ENCODE data around the gene VGLL3. TPM values are rescaled to one million over a fixed set of nuclear protein-coding genes. Genes with fewer than 3 reads are reported as not detected.
"Not testable (repeated sequence)": the region's sequence is repeated elsewhere in the genome, so short reads cannot be mapped to it uniquely, and the experiment has no call there.

The VGLL3 gene, protein sequence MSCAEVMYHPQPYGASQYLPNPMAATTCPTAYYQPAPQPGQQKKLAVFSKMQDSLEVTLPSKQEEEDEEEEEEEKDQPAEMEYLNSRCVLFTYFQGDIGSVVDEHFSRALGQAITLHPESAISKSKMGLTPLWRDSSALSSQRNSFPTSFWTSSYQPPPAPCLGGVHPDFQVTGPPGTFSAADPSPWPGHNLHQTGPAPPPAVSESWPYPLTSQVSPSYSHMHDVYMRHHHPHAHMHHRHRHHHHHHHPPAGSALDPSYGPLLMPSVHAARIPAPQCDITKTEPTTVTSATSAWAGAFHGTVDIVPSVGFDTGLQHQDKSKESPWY
- 38.8 and 47.4 TPM in 2 replicates for total RNA-seq (ENCODE audit: low replicate concordance)

DNA sequence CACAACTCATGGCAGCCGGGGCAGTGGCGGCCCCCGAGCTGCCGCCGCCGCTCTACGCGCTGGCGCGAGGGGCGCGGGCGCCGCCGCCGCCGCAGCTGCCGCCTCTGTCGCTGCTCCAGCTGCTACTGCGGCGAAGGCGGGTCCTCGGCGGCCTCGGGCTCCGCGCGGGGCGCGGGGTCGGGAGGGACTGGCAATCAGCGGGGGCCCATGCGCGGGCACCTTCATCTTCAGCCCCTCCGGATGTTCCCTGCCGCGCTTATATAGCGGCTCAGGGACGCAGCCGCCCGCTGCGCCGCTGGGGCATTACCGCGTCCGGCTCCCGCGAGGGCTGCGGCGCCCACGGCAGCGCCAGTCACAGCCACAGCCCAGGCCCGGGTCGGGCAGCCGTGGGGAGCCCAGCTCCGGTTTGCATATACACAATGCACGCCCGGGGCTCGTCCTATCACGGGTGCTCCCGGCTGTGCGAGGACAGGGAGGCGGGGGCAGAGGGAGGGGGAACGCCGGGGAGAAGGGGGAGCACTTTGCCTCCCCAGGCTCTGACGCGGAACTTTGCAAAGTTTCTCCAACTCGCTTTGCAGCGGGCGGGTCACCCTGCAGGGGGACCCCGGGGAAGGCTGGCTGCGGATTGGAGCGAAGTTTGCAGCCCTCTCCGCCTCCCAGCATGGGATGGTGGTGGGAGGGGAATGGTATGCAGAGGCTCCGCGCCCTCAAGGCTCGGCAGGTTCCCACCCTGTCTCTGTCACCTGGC, at the start of gene VGLL3:
TSS of gene VGLL3 (minus strand) at position 416 of the 748 bp plus-strand sequence. CDS start at position 10, 406 bp downstream.
- DNase-seq (ENCODE audit: low read depth): peak; percentile 81
- TF ChIP-seq, protein P1, sequence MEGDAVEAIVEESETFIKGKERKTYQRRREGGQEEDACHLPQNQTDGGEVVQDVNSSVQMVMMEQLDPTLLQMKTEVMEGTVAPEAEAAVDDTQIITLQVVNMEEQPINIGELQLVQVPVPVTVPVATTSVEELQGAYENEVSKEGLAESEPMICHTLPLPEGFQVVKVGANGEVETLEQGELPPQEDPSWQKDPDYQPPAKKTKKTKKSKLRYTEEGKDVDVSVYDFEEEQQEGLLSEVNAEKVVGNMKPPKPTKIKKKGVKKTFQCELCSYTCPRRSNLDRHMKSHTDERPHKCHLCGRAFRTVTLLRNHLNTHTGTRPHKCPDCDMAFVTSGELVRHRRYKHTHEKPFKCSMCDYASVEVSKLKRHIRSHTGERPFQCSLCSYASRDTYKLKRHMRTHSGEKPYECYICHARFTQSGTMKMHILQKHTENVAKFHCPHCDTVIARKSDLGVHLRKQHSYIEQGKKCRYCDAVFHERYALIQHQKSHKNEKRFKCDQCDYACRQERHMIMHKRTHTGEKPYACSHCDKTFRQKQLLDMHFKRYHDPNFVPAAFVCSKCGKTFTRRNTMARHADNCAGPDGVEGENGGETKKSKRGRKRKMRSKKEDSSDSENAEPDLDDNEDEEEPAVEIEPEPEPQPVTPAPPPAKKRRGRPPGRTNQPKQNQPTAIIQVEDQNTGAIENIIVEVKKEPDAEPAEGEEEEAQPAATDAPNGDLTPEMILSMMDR (IDR thresholded peaks at IDR 0.05; ENCODE audit: insufficient read depth, low read length): peak; percentile 42
- H3K4me3 ChIP-seq (ENCODE audit: low read depth, low read length): peak within 1 kb of the TSS; percentile 94

DNA sequence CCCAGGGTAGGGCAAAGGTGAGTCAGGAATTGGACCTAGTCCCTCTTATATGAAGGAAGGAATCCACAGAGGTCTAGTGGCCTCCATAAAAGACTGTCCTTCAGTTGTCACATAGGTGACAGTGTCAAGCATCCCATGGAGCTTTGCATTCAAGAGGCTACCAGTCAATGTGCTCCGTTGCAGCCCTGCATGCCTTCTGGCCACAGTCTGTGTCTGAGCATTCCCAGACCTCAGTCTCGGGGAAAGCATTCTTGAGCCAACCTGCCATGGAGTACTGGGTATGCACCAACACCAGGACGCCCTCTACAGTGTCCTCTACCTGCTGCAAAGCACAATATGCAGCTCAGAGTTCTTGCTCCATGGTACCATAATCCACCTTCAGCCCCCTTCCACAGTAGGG, 46.7 kb upstream of the VGLL3 start:
- H3K4me3 ChIP-seq (ENCODE audit: low read depth, low read length): no peak overlapping the region
- TF ChIP-seq, protein P1 (IDR thresholded peaks at IDR 0.05; ENCODE audit: insufficient read depth, low read length): no peak
- no peak for DNase-seq (ENCODE audit: low read depth)

DNA sequence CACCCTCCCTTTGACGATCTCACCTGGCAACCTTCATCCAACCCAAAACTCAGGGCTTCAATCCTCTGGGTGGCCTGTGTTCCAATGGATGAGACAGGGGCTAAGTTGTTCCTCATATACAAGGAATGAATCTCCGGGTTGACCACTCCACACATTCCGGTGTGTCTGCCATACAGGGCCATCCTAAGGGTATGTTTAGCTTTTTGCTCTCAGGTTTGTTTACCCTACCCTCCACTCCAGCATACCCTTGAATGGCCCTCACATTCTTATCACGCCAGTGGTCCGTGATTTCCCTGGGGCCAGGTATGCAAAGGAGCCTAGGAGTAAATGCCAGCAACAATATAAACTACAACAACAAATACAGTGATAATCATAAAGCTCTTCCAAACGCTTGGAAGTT, 45.7 kb upstream of the VGLL3 start:
- TF ChIP-seq, protein P1 (IDR thresholded peaks at IDR 0.05; ENCODE audit: insufficient read depth, low read length): no peak
- DNase-seq (ENCODE audit: low read depth): no peak
- no peak overlapping the region for H3K4me3 ChIP-seq (ENCODE audit: low read depth, low read length)

DNA sequence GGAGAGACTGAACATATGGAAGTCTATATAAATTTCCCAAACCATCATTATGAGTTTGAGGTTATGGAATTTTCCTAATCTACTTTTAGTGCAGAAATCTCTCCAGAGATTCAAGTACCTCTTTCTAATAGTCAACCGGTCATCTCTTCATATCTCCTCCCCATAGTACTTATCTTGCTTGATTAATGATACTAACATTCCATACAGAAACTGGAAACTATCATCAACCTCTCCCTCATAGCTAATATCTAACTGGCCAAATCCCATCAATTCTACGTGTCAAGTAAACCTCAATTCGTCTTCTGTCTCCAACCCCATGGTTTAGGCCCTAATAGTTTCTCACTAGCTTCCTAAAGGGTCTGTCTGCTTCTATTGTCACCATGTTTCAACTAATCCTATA, 44.4 kb upstream of the VGLL3 start:
- DNase-seq (ENCODE audit: low read depth): no peak
- no peak overlapping the region for H3K4me3 ChIP-seq (ENCODE audit: low read depth, low read length)
- TF ChIP-seq, protein P1 (IDR thresholded peaks at IDR 0.05; ENCODE audit: insufficient read depth, low read length): no peak

DNA sequence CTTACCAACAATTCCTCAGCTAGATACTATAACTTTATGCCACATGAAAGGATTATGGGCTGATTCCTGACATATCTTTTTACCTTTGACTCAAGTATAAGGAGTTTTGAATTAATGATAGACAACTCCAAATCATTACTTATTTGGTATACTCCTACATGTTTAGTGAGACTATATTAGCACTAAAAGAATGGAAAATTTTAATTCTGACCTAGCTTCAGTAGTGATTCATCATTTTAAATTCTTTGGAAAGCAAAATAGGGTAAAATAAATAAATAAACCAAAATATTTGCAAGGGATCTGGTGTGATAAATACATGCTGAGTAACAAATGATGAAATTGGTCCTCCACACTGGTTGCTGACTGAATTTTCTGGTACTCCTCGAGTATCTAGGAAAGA, 42.3 kb upstream of the VGLL3 start:
- TF ChIP-seq, protein P1 (IDR thresholded peaks at IDR 0.05; ENCODE audit: insufficient read depth, low read length): no peak
- DNase-seq (ENCODE audit: low read depth): no peak
- no peak overlapping the region for H3K4me3 ChIP-seq (ENCODE audit: low read depth, low read length)

DNA sequence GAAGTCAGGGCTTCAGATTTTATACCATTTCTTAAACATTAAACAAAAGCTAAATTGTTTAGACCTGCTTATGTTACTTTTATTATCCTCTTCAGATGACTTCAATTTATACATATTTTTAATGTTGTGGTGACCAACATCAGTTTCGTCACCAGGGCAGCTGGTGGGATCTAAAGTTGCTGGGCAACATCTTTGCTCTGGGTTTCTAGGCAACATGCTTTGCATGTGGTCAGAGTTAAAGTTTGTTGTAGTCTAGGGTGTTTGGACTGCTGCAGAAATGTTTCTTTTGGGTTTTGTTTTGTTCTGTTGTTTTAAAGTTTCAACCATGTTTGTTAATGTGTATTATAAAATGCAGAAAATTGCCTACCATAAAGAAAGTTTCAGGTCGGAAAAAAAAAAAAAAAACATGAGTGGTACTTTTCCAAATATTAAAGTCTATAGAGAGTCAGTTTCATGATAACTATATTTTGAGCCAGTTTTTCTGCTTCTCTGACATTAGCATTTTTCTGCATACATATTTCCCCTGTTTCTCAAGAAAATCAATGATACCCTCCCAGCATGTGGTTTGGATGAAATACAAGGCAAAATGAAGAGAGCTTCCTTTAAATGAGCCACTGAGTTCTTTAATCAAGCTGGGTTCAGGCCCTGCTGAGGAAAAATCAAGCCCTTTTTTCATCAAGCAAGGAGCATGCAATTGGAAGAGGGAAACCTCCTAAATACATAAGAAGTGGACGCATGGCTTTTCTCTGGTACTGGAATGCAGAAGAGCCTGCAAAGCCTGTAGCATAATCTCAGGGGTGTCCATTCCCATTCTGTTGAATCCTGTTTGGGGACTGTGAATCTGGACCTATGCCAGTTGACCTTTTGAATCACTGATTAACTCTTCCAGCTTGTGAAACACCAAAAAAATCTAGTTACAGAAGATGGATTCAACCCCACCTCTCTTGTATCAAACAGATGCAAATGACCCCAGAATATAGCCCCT, 35.0 kb upstream of the VGLL3 start:
- H3K4me3 ChIP-seq (ENCODE audit: low read depth, low read length): no peak overlapping the region
- TF ChIP-seq, protein P1 (IDR thresholded peaks at IDR 0.05; ENCODE audit: insufficient read depth, low read length): no peak
- no peak for DNase-seq (ENCODE audit: low read depth)

DNA sequence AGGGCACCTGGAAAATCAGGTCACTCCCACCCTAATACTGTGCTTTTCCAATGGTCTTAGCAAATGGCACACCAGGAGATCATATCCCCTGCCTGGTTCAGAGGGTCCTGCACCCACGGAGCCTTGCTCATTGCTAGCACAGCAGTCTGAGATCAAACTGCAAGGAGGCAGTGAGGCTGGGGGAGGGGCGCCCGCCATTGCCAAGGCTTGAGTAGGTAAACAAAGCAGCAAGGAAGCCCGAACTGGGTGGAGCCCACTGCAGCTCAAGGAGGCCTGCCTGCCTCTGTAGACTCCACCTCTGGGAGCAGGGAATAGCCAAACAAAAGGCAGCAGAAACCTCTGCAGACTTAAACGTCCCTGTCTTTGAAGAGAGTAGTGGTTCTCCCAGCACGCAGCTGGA, 26.4 kb upstream of the VGLL3 start:
- not testable (repeated sequence) for DNase-seq (ENCODE audit: low read depth); H3K4me3 ChIP-seq (ENCODE audit: low read depth, low read length)

All from fibroblast of the aortic adventitia (primary cell).